Mucosa of descending colon (tissue), 3 donors: ENCODE data around the gene CAPZA2. TPM values are rescaled to one million over a fixed set of nuclear protein-coding genes. Genes with fewer than 3 reads are reported as not detected.

ENCODE experiments used
- ATAC-seq: fragments of 200-7000 bp; cut with Tn5 transposase; one replicate; pipeline ENCODE4 v1.9.1; 2020; ENCODE audit warnings: mild to moderate bottlenecking, moderate library complexity
- DNase-seq, 3 donors: peaks; one replicate each; pipeline ENCODE4 v3.0.0-alpha.2; 2020
- H3K36me3 ChIP-seq: fragments of 200-600 bp; one replicate; pipeline ENCODE4 v1.8.0; 2021; ENCODE audit warnings: low read depth, mild to moderate bottlenecking
- H3K4me1 ChIP-seq: fragments of 200-600 bp; one replicate; pipeline ENCODE4 v1.8.0; 2021; ENCODE audit warnings: low read depth, mild to moderate bottlenecking
- H3K4me3 ChIP-seq: fragments of 200-600 bp; one replicate; pipeline ENCODE4 v1.8.0; 2021; ENCODE audit warnings: mild to moderate bottlenecking
- H3K9me3 ChIP-seq: fragments of 200-600 bp; one replicate; pipeline ENCODE4 v1.8.0; 2021; ENCODE audit warnings: mild to moderate bottlenecking
- intact Hi-C, 2 donors: fragments of 100-400 bp; cut with DNase I in 1 of 2; cut with micrococcal nuclease in 1 of 2; formaldehyde crosslinking; loops; one replicate each; pipeline versions ENCODE4 v1.11.0 to v1.11.1; 2022; cut with DNase I, micrococcal nuclease
- total RNA-seq, 3 donors: library from RNA; stranded (reverse); fragmentation: NEBNext Ultra II Directional in 2 of 3; extraction: Animal tissue kit (Norgen Biotek cat#: 25700) in 2 of 3; gene quantifications; one replicate each; pipeline versions ENCODE4 v1.2.1 to v1.2.4, GENCODE V29; 2021 to 2023
- TF ChIP-seq, protein P1 (sequence below): fragments of 200-600 bp; IDR thresholded peaks from one replicate; pipeline ENCODE4 v1.8.0; 2022; ENCODE audit warnings: antibody characterized with exemption, mild to moderate bottlenecking
- donor health status: DM: no; HTN: no; CAD: no; lungs with moderate emphysema.
- donor health status: DM: no; HTN: no; CAD: no.
- donor health status: DM: no; HTN: yes; CAD: no.

Gene CAPZA2
- total RNA-seq, 3 donors from 2014 or later: 161 to 303 (median 221) TPM

DNA sequence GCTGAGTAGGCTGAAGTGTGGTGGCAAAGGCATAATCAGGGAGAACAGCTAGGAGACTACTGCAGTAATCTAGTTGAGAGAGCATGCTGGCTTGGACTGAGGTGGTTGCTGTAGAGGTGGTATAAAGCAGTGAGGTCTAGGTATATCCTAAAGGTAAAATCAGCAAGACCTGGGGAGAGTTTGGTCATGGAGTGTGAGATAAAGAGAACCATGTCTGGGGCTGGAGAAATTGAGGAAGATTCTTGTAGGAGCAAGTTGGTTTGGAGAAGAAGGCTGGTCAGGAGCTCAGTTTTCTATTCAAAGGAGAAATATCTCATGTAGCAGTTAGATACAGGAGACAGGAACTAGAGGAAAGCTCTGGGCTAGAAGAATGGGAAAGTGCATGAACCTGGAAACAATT is 58.0 kb downstream of the CAPZA2 start:
- Histone ChIP-seq H3K4me1 (no peaks in the 10 kb centered on the region), H3K4me3 (no peak overlapping the region), H3K9me3 (no peaks in the 10 kb centered on the region), H3K36me3 (peaks cover 7% of the 10 kb centered on the region)
- ATAC-seq (no peak), DNase-seq (no peak)
- TF ChIP-seq, protein P1, sequence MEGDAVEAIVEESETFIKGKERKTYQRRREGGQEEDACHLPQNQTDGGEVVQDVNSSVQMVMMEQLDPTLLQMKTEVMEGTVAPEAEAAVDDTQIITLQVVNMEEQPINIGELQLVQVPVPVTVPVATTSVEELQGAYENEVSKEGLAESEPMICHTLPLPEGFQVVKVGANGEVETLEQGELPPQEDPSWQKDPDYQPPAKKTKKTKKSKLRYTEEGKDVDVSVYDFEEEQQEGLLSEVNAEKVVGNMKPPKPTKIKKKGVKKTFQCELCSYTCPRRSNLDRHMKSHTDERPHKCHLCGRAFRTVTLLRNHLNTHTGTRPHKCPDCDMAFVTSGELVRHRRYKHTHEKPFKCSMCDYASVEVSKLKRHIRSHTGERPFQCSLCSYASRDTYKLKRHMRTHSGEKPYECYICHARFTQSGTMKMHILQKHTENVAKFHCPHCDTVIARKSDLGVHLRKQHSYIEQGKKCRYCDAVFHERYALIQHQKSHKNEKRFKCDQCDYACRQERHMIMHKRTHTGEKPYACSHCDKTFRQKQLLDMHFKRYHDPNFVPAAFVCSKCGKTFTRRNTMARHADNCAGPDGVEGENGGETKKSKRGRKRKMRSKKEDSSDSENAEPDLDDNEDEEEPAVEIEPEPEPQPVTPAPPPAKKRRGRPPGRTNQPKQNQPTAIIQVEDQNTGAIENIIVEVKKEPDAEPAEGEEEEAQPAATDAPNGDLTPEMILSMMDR: no peak
- intact Hi-C loops: loop anchor here in 1 of 2 donors (10.0 kb wide), 1 partner anchor 204 kb away; no protein-coding TSS in a partner anchor

DNA sequence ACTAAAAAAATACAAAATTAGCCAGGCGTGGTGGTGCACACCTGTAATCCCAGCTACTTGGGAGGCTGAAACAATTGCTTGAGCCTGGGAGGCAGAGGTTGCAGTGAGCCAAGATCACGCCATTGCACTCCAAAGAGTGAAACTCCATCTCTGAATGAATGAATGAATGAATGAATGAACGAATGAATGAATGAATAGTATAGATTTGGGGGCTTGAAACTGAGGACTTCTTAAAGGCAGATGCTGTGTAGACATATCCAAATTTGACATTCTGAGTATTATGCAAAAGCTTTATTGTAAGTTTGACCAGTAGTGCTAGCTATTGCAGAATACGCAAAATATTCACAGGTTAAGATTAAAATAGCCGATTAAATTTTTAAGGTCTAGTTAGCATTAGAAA is 60.2 kb downstream of the CAPZA2 start:
- intact Hi-C loops: loop anchor here in 1 of 2 donors (10.0 kb wide), 1 partner anchor 202 kb away; no protein-coding TSS in a partner anchor
- TF ChIP-seq, protein P1: no peak
- DNase-seq: no peak
- Histone ChIP-seq H3K9me3 (no peaks in the 10 kb centered on the region), H3K36me3 (no peaks in the 10 kb centered on the region), H3K4me3 (no peak overlapping the region), H3K4me1 (no peaks in the 10 kb centered on the region)
- ATAC-seq: no peak

DNA sequence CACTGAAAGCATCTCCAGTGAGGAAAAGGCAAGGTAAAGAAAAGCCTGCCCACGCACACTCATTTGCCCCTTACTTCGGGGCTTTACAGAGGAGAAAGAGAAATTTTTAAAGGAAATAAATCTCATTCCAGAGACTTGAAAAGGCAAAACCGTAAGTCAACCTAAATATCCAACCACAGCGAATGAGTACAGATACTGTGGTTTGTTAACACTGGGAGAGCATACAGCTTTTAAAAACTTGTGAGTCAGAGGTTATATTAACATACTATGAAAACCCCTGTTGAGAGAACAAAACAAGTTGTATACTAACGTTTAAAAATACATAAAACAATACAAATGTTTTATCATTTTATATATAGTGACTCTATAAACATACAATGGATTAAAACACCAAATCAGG is 62.4 kb downstream of the CAPZA2 start:
- no peaks in the 10 kb centered on the region for H3K4me1 ChIP-seq
- TF ChIP-seq, protein P1: no peak
- no peak for ATAC-seq
- no peaks in the 10 kb centered on the region for H3K9me3 ChIP-seq
- DNase-seq: no peak
- H3K36me3 ChIP-seq: no peaks in the 10 kb centered on the region
- intact Hi-C loops: loop anchor here (5.0 to 10.0 kb wide), 2 partner anchors 63 to 200 kb away; no protein-coding TSS in a partner anchor
- H3K4me3 ChIP-seq: no peak overlapping the region

DNA sequence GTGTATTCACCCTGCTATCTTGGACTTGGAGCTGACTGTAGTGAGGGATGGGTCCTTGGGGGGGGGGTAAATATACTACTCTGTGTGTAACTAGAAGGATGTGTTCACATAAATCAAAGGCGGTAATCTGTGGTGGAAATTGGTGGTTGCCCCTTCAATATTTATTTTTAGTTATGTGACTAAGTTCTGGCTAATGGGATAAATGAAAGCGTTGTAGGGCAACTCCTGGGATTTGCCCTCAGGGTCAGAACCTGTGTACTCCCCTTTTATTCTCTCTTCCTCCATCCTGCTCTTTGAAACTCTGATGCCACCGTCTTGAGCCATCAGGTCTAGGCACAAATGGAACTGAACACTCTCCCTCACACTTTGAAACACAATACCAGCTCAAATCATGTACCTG is 66.6 kb downstream of the CAPZA2 start:
- Histone ChIP-seq H3K36me3 (no peaks in the 10 kb centered on the region), H3K4me3 (no peak overlapping the region), H3K4me1 (no peaks in the 10 kb centered on the region), H3K9me3 (no peaks in the 10 kb centered on the region)
- TF ChIP-seq, protein P1: no peak
- DNase-seq (no peak), ATAC-seq (no peak)
- intact Hi-C loops: loop anchor here (5.0 to 10.0 kb wide), 2 partner anchors 58 to 196 kb away; no protein-coding TSS in a partner anchor

DNA sequence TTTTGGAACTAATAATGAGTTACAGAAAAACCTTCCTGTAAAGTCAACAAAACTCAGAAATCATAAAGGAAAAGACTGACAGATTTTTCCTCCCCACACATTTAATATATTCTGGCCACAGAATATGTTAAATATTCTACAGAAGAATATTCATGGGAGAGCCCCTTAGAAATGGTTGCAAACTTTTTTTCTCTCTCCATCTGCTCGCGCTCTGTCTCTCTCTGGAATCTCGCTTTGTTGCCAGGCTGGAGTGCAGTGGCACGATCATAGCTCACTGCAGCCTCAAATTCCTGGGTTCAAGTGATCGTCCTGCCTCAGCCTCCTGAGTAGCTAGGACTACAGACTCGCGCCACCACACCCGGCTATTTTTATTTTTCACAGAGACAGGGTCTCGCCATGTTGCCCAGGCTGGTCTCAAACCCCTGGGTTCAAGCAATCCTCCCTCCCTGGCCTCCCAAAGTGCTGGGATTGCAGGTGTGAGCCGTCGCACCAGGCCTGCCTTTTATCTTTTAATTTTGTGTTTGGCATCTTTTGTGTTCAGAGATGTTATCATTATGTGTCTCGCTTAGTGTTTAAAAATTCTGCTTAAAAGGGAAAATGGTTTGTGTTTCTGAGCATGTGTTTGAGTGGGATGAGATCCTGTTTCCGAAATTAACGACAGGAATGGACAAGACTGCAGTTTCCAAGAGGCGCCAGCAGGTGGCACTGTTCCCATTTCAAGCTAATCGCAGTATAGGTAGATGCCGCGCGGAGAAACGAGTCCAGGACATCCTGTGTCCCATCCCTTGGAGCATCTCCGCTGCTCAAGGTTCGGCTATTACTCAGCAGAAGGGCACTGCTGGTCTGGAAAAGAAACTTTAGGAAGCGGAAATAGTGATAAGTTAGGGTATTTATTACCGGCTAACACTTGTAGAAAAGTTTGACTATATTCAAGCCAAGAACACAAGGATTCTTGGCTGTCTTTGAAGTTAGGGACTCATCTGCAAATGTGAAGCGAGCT is 67.8 kb downstream of the CAPZA2 start:
- intact Hi-C loops: loop anchor here (5.0 to 10.0 kb wide), 2 partner anchors 57 to 195 kb away; no protein-coding TSS in a partner anchor
- Histone ChIP-seq H3K4me1 (no peaks in the 10 kb centered on the region), H3K36me3 (no peaks in the 10 kb centered on the region), H3K4me3 (no peak overlapping the region), H3K9me3 (no peaks in the 10 kb centered on the region)
- ATAC-seq (peak; percentile 95), DNase-seq (peak; percentile 70 to 83 (median 81))
- TF ChIP-seq, protein P1: peak; percentile 88
